ENCODE results near the gene IGSF9. TPM values are rescaled to one million over a fixed set of nuclear protein-coding genes. Genes with fewer than 3 reads are reported as not detected.

IGSF9 gene
- total RNA-seq, 1 donor from 2014 or later, result 0.25 TPM

DNA sequence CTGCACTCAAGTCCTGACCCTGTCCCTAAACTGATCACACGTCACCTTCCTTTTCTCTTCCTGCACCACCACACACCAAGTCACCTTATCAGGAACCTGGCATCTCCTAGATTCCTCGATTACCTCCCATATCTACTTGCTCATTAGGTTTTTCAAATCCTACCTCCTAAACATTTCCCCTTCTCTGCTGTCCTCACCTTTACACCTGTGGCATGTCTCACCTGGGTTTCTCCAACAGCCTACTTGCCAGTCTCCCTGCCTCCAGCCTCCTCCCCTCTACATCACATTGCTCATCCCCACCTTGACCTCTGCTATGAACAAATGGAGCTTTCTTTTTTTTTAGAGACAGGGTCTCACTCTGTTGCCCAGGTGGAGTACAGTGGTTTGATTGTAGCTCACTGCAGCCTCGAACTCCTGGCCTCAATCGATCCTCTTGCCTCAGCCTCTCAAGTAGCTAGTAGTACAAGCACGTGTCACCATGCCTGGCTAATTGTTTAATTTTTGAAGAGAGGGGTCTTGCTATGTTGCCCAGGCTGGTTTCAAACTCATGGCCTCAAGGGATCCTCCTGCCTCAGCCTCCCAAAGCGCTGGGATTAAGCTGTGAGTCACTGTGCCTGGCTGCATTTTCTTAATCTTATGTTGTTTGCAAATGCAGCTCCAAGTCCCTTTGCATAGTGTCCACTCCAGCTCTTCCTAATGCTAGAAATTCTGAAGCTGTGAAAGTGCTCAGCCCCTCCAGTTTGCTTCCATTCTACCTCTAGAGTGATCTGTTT lies 6.3 kb downstream of the IGSF9 start:
- Histone ChIP-seq H3K4me3 (no peak overlapping the region), H3K27ac (replicated peaks) (no peak overlapping the region), H3K27me3 (ENCODE audit: low read depth) (peaks cover 21% of the 10 kb centered on the region), H3K4me1 (peaks cover 12% of the 10 kb centered on the region), H3K36me3 (no peaks in the 10 kb centered on the region), H3K9me3 (replicated peaks) (no peaks in the 10 kb centered on the region)
- TF ChIP-seq, protein P1, sequence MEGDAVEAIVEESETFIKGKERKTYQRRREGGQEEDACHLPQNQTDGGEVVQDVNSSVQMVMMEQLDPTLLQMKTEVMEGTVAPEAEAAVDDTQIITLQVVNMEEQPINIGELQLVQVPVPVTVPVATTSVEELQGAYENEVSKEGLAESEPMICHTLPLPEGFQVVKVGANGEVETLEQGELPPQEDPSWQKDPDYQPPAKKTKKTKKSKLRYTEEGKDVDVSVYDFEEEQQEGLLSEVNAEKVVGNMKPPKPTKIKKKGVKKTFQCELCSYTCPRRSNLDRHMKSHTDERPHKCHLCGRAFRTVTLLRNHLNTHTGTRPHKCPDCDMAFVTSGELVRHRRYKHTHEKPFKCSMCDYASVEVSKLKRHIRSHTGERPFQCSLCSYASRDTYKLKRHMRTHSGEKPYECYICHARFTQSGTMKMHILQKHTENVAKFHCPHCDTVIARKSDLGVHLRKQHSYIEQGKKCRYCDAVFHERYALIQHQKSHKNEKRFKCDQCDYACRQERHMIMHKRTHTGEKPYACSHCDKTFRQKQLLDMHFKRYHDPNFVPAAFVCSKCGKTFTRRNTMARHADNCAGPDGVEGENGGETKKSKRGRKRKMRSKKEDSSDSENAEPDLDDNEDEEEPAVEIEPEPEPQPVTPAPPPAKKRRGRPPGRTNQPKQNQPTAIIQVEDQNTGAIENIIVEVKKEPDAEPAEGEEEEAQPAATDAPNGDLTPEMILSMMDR (IDR thresholded peaks at IDR 0.05; ENCODE audit: borderline replicate concordance), result no peak
- no peak for DNase-seq
- intact Hi-C loops (cut with micrococcal nuclease), result no loop called here

DNA sequence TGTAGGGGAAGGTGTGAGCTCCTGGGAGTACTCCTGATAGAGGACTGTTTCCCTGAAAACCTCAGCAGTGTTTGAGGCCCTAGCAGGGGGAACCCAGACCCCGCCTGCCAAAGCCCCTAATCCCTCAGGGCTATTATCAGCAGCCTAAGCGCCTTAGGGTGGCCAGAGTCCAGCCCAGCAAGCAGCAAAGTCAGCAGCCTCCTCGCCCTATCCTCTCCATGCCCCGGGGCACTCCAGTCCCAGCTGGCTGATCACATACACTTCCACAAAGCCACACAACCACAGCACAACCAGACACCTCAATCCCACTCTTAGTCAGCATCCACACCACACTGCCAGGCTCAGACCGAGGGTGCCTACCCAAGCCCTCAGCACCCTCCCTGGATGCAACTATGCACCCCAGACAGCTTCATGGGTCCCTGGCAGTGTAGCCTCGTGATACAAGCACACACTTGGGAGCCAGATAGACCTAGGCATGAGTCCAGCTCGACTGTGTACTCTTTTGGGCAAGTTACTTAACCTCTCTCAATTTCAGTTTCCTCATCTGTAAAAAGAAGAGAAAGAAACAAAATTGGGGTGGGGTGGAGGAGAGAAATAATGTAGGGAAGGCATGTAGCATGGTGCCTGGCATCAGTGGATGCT lies 7.1 kb downstream of the IGSF9 start:
- H3K27ac ChIP-seq (replicated peaks), result no peak overlapping the region
- intact Hi-C loops (cut with micrococcal nuclease), result no loop called here
- DNase-seq, result no peak
- H3K9me3 ChIP-seq (replicated peaks), result no peaks in the 10 kb centered on the region
- no peaks in the 10 kb centered on the region for H3K36me3 ChIP-seq
- TF ChIP-seq, protein P1 (IDR thresholded peaks at IDR 0.05; ENCODE audit: borderline replicate concordance), result no peak
- H3K4me1 ChIP-seq, result peaks cover 12% of the 10 kb centered on the region
- H3K4me3 ChIP-seq, result no peak overlapping the region
- H3K27me3 ChIP-seq (ENCODE audit: low read depth), result peaks cover 14% of the 10 kb centered on the region

- Histone ChIP-seq H3K27me3 (ENCODE audit: low read depth) (peaks cover 7% of the 10 kb centered on the region), H3K4me1 (peaks cover 12% of the 10 kb centered on the region), H3K27ac (replicated peaks) (no peak overlapping the region), H3K36me3 (no peaks in the 10 kb centered on the region), H3K9me3 (replicated peaks) (no peaks in the 10 kb centered on the region), H3K4me3 (no peak overlapping the region)
- no peak for DNase-seq
- TF ChIP-seq, protein P1 (IDR thresholded peaks at IDR 0.05; ENCODE audit: borderline replicate concordance), result no peak
- intact Hi-C loops (cut with micrococcal nuclease), result no loop called here
Observed at GRCh38 chr1:159937054-159937750, 8.2 kb downstream of the IGSF9 start.

DNA sequence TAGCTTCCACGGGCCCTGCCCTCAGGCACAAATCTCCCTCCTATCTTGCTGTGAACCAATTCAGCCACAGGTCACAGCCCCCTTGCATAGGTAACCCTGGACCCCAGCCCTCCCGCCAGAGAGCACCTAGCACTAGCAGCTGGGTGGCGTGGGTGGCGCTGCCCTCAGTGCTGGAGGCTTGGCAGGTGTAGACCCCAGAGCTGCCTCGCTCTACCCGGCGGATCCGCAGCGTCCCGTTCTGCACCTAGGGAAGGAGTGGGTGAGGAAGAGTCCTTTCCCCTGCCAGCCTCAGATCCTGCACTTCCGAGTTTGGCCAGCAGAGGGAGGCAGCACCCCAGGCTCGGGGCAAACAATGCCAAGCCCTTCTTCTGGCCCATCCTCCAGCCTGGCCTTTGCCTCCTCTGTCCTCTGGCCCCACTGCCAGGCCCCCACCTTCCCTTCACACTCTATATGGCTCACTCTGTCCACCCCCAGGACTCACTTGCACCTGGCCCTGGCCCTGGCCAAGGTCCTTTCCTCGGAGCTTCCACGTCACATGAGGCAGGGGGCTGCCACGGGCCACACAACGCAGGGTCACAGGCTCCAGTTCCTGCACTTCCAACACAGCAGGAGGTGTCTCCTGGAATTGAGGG lies 9.0 kb downstream of the IGSF9 start:
- intact Hi-C loops (cut with micrococcal nuclease), result no loop called here
- H3K9me3 ChIP-seq (replicated peaks), result no peaks in the 10 kb centered on the region
- TF ChIP-seq, protein P1 (IDR thresholded peaks at IDR 0.05; ENCODE audit: borderline replicate concordance), result peak; percentile 99

DNA sequence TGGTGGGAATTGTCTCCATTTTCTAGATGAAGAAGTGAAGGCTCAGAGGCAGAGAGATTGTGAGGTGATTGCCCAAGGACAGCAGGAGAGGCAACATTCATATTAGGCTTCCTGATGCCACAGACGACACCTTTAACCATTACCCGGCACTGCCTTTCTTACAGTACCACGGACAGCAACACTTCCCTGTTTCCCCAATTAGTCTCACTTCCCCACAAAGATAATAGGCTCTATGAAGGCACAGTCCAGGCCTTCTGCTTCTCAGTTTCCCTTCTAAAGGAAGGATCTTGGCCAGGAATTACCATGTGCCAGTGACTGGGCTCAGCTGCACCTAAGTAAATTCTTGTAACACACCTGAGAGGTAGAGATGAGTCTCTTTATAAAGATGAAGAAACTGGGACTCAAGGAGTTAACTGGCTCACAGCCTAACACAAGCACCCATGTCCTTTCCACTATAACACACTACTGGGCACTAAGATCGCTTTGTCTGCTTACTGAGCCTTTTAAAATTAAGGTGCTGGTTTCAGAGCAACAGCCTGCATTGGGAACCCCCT lies 9.6 kb downstream of the IGSF9 start:
- H3K27ac ChIP-seq (replicated peaks), result no peak overlapping the region
- intact Hi-C loops (cut with micrococcal nuclease), result no loop called here
- DNase-seq, result no peak

More for the DNA sequence above, 9.0 kb downstream of the IGSF9 start:
- Histone ChIP-seq H3K36me3 (no peaks in the 10 kb centered on the region), H3K27me3 (ENCODE audit: low read depth) (no peaks in the 10 kb centered on the region), H3K4me3 (no peak overlapping the region), H3K27ac (replicated peaks) (no peak overlapping the region), H3K4me1 (peaks cover 12% of the 10 kb centered on the region)
- DNase-seq, result peak; percentile 72

More for the DNA sequence above, 9.6 kb downstream of the IGSF9 start:
- Histone ChIP-seq H3K27me3 (ENCODE audit: low read depth) (no peaks in the 10 kb centered on the region), H3K4me1 (peaks cover 12% of the 10 kb centered on the region), H3K36me3 (no peaks in the 10 kb centered on the region), H3K9me3 (replicated peaks) (no peaks in the 10 kb centered on the region), H3K4me3 (no peak overlapping the region)
- TF ChIP-seq, protein P1 (IDR thresholded peaks at IDR 0.05; ENCODE audit: borderline replicate concordance), result no peak
